HEK293 (cell line): ENCODE measurements around the gene TTC9C.

Experiments used
- KLF1 ChIP-seq: fragments of 450-650 bp; formaldehyde crosslinking; IDR thresholded peaks from 2 replicates; pipeline ENCODE4 v1.5.1; 2016; ENCODE audit warnings: missing biosample characterization, missing genetic modification characterization
- KLF7 ChIP-seq: fragments of 450-650 bp; formaldehyde crosslinking; IDR thresholded peaks from 2 replicates; pipeline ENCODE4 v1.5.1; 2016; ENCODE audit warnings: missing biosample characterization, missing genetic modification characterization, borderline replicate concordance
- PRDM10 ChIP-seq: fragments of 450-650 bp; formaldehyde crosslinking; IDR thresholded peaks from 2 replicates; pipeline ENCODE4 v1.5.1; 2016; ENCODE audit warnings: missing biosample characterization, missing genetic modification characterization
- SP7 ChIP-seq: fragments of 450-650 bp; formaldehyde crosslinking; IDR thresholded peaks from 2 replicates; pipeline ENCODE4 v1.5.1; 2016; ENCODE audit warnings: missing biosample characterization, missing genetic modification characterization
- TRIM28 ChIP-seq: IDR thresholded peaks from 2 replicates; pipeline ENCODE4 v1.6.1; 2011; ENCODE audit warnings: low read length, control low read depth, borderline replicate concordance
- TSHZ1 ChIP-seq: fragments of 450-650 bp; formaldehyde crosslinking; IDR thresholded peaks from 2 replicates; pipeline ENCODE4 v1.5.1; 2016; ENCODE audit warnings: missing biosample characterization, missing genetic modification characterization, borderline replicate concordance
- ZNF174 ChIP-seq: fragments of 450-650 bp; formaldehyde crosslinking; IDR thresholded peaks from 2 replicates; pipeline ENCODE4 v1.5.0; 2017; ENCODE audit warnings: missing biosample characterization, mild to moderate bottlenecking, missing genetic modification characterization
- ZNF341 ChIP-seq: fragments of 450-650 bp; formaldehyde crosslinking; IDR thresholded peaks from 2 replicates; pipeline ENCODE4; 2016; ENCODE audit warnings: low read depth, missing biosample characterization, missing genetic modification characterization
- ZNF423 ChIP-seq: fragments of 450-650 bp; formaldehyde crosslinking; IDR thresholded peaks from 2 replicates; pipeline ENCODE4 v1.5.1; 2016; ENCODE audit warnings: missing biosample characterization, missing genetic modification characterization
- ZNF561 ChIP-seq: fragments of 450-650 bp; IDR thresholded peaks from 2 replicates; pipeline ENCODE4 v1.5.1; 2018; ENCODE audit warnings: missing biosample characterization, missing genetic modification characterization, borderline replicate concordance
- ZNF596 ChIP-seq: fragments of 450-650 bp; IDR thresholded peaks from 2 replicates; pipeline ENCODE4 v1.5.0; 2018; ENCODE audit warnings: missing biosample characterization, mild to moderate bottlenecking, missing genetic modification characterization, moderate library complexity
- ZNF639 ChIP-seq: fragments of 450-650 bp; formaldehyde crosslinking; IDR thresholded peaks from 2 replicates; pipeline ENCODE4 v1.5.1; 2016; ENCODE audit warnings: missing biosample characterization, missing genetic modification characterization
- ZNF677 ChIP-seq: fragments of 450-650 bp; IDR thresholded peaks from 2 replicates; pipeline ENCODE4 v1.5.0; 2018; ENCODE audit warnings: missing biosample characterization, mild to moderate bottlenecking, missing genetic modification characterization, moderate library complexity
- ZNF837 ChIP-seq: fragments of 450-650 bp; formaldehyde crosslinking; IDR thresholded peaks from 2 replicates; pipeline ENCODE4 v1.5.1; 2016; ENCODE audit warnings: missing biosample characterization, missing genetic modification characterization
- ZSCAN16 ChIP-seq: fragments of 450-650 bp; formaldehyde crosslinking; IDR thresholded peaks from 2 replicates; pipeline ENCODE4 v1.5.1; 2016; ENCODE audit warnings: missing biosample characterization, missing genetic modification characterization
- TF ChIP-seq, protein P1 (sequence below): fragments of 450-650 bp; formaldehyde crosslinking; IDR thresholded peaks from 2 replicates; pipeline ENCODE4 v1.5.1; 2016; ENCODE audit warnings: missing biosample characterization, missing genetic modification characterization
- TF ChIP-seq, protein P2 (sequence below): fragments of 450-650 bp; formaldehyde crosslinking; IDR thresholded peaks from 2 replicates; pipeline ENCODE4 v1.5.1; 2016; ENCODE audit warnings: missing biosample characterization, missing genetic modification characterization
- TF ChIP-seq, protein P3 (sequence below): fragments of 450-650 bp; formaldehyde crosslinking; IDR thresholded peaks from 2 replicates; pipeline ENCODE4; 2016; ENCODE audit warnings: missing biosample characterization, missing genetic modification characterization
- TF ChIP-seq, protein P4 (sequence below): fragments of 450-650 bp; formaldehyde crosslinking; IDR thresholded peaks from 2 replicates; pipeline ENCODE4 v1.5.1; 2016; ENCODE audit warnings: missing biosample characterization, missing genetic modification characterization

Gene TTC9C

DNA sequence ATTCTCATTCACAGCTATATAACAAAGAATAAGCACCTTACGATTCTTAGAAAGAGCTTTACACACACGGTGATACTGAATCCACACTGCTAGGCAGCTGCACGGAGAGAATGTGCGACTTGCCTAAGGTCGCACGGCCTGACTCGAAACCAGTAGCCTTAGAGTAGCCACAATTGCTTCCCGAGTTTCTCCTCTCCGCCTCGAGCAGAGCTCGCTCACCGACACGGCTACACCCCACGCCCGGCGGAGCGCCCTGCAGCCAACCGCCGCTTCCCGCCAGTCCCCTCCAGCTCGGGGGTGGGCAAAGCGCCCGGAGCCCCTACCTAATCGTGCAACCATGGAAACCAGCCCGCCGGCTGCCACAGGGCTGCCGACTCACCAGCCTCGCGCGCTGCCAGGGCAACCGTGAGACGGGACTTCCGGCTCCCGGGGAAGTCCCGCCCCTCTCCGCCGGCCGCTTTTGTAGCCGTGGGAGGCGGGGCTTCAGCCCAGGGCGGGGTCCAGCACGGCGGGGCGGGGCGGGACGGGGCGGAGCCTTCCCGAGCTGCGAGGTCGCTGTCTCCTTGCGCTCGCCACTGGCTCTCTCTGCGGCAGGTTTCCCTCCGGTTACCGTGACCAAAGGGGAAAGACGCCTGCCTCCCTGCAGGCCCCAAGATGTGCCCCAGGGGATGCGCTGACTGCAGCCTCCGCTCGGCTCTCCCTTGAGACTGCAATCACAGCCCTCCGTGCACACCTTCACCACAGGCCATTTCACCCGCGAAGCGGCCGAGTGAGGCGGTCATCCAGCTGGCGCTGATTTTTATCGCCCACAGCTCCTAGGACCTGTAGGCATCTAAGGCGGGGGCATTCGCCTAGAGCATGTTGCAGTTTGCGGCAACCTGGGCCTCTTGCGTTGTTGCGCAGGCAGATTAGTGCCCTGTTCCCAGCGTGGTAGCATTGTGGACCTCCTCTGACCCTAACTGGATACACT, 22.1 kb upstream of the TTC9C start (continued):
- TF ChIP-seq, protein P1, sequence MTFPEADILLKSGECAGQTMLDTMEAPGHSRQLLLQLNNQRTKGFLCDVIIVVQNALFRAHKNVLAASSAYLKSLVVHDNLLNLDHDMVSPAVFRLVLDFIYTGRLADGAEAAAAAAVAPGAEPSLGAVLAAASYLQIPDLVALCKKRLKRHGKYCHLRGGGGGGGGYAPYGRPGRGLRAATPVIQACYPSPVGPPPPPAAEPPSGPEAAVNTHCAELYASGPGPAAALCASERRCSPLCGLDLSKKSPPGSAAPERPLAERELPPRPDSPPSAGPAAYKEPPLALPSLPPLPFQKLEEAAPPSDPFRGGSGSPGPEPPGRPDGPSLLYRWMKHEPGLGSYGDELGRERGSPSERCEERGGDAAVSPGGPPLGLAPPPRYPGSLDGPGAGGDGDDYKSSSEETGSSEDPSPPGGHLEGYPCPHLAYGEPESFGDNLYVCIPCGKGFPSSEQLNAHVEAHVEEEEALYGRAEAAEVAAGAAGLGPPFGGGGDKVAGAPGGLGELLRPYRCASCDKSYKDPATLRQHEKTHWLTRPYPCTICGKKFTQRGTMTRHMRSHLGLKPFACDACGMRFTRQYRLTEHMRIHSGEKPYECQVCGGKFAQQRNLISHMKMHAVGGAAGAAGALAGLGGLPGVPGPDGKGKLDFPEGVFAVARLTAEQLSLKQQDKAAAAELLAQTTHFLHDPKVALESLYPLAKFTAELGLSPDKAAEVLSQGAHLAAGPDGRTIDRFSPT = peak; percentile 87
- TF ChIP-seq KLF7 (tag by site-specific recombination) = 0 out of 2 replicates have a peak, but pooled peaks have one; percentile 28
- TF ChIP-seq TSHZ1 (tag by site-specific recombination) = no peak
- TF ChIP-seq, protein P2, sequence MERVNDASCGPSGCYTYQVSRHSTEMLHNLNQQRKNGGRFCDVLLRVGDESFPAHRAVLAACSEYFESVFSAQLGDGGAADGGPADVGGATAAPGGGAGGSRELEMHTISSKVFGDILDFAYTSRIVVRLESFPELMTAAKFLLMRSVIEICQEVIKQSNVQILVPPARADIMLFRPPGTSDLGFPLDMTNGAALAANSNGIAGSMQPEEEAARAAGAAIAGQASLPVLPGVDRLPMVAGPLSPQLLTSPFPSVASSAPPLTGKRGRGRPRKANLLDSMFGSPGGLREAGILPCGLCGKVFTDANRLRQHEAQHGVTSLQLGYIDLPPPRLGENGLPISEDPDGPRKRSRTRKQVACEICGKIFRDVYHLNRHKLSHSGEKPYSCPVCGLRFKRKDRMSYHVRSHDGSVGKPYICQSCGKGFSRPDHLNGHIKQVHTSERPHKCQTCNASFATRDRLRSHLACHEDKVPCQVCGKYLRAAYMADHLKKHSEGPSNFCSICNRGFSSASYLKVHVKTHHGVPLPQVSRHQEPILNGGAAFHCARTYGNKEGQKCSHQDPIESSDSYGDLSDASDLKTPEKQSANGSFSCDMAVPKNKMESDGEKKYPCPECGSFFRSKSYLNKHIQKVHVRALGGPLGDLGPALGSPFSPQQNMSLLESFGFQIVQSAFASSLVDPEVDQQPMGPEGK (tag by site-specific recombination) = peak; percentile 83
- no peak for TF ChIP-seq ZNF561 (tag by site-specific recombination)
- TF ChIP-seq ZNF677 = no peak
- peak; percentile 41; the same call in 1 of the 2 replicates for TF ChIP-seq TRIM28
- TF ChIP-seq PRDM10 (tag by site-specific recombination) = peak; percentile 26; the same call in 1 of the 2 replicates
- TF ChIP-seq KLF1 (tag by site-specific recombination) = 0 out of 2 replicates have a peak, but pooled peaks have one; percentile 12
- no peak for TF ChIP-seq ZNF639 (tag by site-specific recombination)
- no peak for TF ChIP-seq ZNF174 (tag by site-specific recombination)
- no peak for TF ChIP-seq ZNF837 (tag by site-specific recombination)
- TF ChIP-seq ZSCAN16 (tag by site-specific recombination) = no peak
- TF ChIP-seq SP7 (tag by site-specific recombination) = 0 out of 2 replicates have a peak, but pooled peaks have one; percentile 9
- no peak for TF ChIP-seq ZNF596 (tag by site-specific recombination)
- TF ChIP-seq ZNF423 (tag by site-specific recombination) = peak; percentile 32; the same call in 1 of the 2 replicates
- TF ChIP-seq, protein P3, sequence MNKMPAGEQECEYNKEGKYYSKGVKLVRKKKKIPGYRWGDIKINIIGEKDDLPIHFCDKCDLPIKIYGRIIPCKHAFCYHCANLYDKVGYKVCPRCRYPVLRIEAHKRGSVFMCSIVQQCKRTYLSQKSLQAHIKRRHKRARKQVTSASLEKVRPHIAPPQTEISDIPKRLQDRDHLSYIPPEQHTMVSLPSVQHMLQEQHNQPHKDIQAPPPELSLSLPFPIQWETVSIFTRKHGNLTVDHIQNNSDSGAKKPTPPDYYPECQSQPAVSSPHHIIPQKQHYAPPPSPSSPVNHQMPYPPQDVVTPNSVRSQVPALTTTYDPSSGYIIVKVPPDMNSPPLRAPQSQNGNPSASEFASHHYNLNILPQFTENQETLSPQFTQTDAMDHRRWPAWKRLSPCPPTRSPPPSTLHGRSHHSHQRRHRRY (tag by site-specific recombination) = no peak
- TF ChIP-seq, protein P4, sequence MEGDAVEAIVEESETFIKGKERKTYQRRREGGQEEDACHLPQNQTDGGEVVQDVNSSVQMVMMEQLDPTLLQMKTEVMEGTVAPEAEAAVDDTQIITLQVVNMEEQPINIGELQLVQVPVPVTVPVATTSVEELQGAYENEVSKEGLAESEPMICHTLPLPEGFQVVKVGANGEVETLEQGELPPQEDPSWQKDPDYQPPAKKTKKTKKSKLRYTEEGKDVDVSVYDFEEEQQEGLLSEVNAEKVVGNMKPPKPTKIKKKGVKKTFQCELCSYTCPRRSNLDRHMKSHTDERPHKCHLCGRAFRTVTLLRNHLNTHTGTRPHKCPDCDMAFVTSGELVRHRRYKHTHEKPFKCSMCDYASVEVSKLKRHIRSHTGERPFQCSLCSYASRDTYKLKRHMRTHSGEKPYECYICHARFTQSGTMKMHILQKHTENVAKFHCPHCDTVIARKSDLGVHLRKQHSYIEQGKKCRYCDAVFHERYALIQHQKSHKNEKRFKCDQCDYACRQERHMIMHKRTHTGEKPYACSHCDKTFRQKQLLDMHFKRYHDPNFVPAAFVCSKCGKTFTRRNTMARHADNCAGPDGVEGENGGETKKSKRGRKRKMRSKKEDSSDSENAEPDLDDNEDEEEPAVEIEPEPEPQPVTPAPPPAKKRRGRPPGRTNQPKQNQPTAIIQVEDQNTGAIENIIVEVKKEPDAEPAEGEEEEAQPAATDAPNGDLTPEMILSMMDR (tag by site-specific recombination) = no peak
- peak; percentile 53; the same call in 1 of the 2 replicates for TF ChIP-seq ZNF341 (tag by site-specific recombination)
